Activated CD4-positive, CD25-positive, alpha-beta regulatory T cell treated with anti-CD3 and anti-CD28 coated beads, Interleukin-2, amount 50 U/mL, for 16 hours (primary cell): ENCODE data around the gene BROX.
A peak's percentile ranks its signal among the peaks of the same experiment; 100 is the strongest.
"Not testable (repeated sequence)": the region's sequence is repeated elsewhere in the genome, so short reads cannot be mapped to it uniquely, and the experiment has no call there.

Experiments used
- DNase-seq: peaks from one replicate; pipeline ENCODE4 v3.0.0-alpha.2; 2020; ENCODE audit warnings: low read depth, low spot score

BROX gene, protein sequence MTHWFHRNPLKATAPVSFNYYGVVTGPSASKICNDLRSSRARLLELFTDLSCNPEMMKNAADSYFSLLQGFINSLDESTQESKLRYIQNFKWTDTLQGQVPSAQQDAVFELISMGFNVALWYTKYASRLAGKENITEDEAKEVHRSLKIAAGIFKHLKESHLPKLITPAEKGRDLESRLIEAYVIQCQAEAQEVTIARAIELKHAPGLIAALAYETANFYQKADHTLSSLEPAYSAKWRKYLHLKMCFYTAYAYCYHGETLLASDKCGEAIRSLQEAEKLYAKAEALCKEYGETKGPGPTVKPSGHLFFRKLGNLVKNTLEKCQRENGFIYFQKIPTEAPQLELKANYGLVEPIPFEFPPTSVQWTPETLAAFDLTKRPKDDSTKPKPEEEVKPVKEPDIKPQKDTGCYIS

DNA sequence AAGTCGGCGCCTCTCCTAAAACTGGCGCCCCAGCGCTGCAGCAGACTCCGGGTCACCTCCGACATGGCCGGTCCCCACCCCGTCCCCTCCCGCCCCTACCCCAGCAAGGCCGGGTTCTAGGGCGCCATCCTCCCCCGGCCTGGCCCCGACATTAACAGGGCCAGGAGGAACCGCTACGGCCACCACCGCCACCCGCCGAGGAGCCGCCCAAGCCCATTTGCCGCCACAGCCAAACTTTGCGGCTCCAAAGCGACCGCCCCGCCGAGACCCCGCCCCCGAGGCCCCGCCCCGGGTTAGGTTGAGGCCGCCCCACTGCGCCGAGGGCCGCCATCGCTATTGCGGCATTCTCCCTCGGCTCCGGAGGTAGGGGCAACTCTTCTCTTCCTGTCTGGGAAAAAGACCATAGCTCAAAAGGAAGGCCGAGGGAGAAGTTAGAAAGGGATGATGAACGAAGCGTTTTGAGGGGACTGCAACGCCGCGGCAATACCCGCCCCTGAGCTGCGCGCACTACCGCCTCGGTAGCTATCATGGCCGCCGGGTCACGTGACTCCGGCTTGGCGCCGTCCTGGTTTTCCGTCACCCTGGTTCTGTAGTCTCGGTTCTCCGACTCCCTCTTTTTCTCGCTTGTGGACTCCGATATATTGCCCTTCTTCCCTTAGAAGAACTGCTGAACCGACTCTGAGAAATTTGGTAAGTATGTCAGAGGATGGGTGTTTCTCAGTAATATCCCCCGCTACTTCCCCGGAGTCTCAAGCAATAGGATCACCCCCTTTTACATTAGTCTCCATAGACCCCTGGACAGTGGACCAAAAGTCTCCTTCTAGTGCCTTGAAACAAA, at the start of gene BROX, which contains the start of gene AIDA:
BROX (plus strand) TSS at position 312 of the 838 bp plus-strand sequence. CDS start 3,136 bp downstream, outside the sequence.
AIDA (minus strand) TSS at position 239 of the 838 bp plus-strand sequence; CDS start at position 65, 174 bp downstream.
- DNase-seq = peak; percentile 91

- no peak for DNase-seq
Measured at GRCh38 chr1:222663431-222663934, 48.9 kb upstream of the BROX start.

GRCh38 chr1:222665964-222666363, 46.4 kb upstream of the BROX start:
- no peak for DNase-seq

- not testable (repeated sequence) for DNase-seq
Measured at GRCh38 chr1:222668184-222668583, 44.2 kb upstream of the BROX start.

DNA sequence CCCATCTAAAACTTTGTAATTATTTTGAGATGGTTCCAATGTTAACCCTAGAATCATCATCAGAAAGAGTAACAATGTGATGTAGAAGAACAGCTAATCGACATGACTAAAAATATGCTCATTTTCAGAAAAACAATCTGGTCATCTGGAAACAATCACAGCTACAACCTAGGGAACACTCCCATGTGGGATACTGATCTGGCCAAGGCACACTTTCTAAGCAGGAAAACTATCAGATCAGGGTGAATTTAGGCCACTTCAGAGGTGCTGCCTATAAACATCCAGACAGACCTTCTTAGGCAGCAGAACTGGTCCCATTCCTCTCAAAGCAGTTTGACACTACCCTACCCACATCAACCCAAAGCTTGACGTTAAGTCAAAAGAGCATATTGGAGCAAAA, 43.3 kb upstream of the BROX start:
- DNase-seq = not testable (repeated sequence)

- DNase-seq = no peak
Measured at GRCh38 chr1:222670110-222670509, 42.3 kb upstream of the BROX start.

DNA sequence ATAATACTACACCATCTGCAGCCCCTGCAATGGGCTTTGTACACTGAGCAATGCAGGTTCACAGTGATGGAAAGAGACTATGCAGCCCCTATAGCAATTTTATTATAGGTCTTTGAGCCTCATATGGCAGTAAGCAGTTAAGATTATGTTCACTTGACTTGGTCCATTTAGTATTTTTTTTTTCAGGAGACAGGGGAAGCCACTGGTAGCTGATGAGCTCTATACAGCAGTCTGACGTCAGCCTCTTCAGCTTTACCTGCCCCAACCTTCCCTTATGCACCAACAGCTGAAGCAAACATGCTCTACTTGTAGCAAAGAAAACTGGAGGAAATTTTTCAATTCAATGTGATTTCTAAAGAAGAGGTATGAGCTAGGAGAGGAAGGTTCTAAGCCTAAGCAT, 32.3 kb upstream of the BROX start:
- DNase-seq = no peak

- no peak for DNase-seq
Measured at GRCh38 chr1:222691016-222691415, 21.3 kb upstream of the BROX start.

DNA sequence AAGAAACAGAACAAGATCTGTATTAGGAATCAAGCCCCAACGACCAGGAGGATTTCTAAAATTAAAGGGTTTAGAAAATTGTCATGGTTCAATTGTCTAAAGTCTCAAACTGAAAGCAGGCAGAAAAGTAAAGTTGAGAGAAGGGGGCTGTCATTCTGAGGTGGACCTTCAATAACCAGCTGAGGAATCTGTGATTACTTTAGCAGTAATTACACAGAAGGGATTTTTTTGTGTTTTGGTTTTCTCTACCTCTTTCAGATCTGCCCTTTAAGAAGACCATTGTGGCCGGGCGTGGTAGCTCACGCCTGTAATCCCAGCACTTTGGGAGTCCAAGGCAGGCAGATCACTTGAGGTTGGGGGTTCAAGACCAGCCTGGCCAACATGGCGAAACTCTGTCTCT, 17.4 kb upstream of the BROX start:
- DNase-seq = no peak

- no peak for DNase-seq
Measured at GRCh38 chr1:222696741-222697140, 15.6 kb upstream of the BROX start.

GRCh38 chr1:222697203-222697602, 15.2 kb upstream of the BROX start:
- DNase-seq = no peak

- no peak for DNase-seq
Measured at GRCh38 chr1:222697826-222698225, 14.5 kb upstream of the BROX start.

- no peak for DNase-seq
Measured at GRCh38 chr1:222702210-222702609, 10.2 kb upstream of the BROX start.

DNA sequence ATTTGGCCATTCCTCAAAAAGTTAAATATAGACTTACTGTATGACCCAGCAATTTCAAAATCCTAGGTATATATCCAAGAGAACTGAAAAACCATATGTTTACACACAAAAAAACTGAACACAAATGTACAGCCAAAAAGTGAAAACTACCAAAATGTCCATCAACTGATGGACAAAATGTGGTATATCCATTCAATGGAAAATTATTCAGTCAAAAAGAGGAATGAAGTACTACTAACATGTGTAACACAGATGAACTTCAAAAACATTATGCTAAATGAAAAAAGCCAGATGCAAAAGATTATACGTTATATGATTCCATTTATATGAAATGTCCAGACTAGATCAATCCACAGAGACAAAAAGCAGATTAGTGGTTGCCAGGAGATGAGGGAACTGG, 8.1 kb upstream of the BROX start:
- DNase-seq = no peak

DNA sequence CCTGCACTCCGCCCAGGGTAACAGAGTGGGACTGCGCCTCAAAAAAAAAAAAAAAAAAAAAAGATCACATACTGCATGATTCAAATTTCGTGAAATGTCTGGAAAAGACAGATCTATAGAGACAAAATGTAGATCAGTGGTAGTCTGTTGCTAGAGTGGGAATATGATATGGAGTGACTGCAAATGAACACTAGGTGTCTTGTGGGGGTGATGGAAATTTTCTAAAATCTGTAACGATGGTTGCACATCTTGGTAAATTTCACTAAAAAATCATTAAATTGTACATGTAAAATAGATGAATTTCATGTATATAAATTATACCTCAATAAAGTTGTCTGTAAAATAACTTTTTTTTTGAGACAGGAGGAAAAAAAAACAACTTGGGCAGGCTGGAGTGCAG, 5.5 kb upstream of the BROX start:
- no peak for DNase-seq

GRCh38 chr1:222709700-222710153, 2.6 kb upstream of the BROX start:
- no peak for DNase-seq

- DNase-seq = peak; percentile 41
Measured at GRCh38 chr1:222711319-222712252, 778 bp upstream of the BROX start.

DNA sequence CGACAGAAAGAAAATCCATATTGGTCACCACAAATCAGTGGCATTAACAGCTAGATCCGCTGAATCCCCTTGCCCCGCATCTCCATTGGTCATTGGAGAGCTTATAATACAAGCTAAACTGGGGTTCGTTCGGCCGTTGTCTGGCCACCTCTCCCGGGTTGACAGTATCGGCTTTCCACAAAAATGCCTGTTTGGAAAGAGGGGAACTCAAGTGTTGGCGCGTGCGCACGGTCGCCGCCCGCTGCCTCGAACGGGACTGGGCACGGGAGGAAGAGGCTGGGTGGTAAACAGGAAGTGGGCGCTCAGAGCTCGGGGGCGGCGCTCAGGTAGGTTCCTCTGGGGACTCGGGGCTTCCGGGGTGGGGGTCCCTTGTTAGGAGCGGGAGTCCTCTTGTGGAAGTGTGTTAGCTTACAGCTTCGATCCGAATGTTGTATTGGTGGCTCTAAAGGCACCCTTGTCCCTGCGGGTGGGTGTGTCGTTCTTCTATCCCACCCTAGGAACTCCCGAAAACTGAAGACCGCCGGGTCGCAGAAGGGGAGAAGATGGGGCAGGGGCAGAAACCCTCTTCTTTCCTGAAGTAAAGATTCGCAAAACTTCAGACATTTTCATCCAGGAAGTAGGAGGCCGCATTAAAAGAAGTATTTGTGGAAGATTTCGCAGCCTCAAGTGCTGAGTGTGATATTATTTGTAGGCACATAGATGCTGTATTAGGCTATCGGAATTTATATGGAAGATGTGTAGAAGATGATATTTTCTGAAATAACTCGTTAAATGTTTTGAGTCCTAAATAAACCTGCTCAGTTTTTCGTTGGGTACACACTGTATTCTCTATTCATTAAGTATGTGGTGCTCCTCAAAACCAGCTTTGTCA, 962 bp downstream of the BROX start:
- DNase-seq = peak; percentile 79

- DNase-seq = no peak
Measured at GRCh38 chr1:222716393-222716792, 4.0 kb downstream of the BROX start.

DNA sequence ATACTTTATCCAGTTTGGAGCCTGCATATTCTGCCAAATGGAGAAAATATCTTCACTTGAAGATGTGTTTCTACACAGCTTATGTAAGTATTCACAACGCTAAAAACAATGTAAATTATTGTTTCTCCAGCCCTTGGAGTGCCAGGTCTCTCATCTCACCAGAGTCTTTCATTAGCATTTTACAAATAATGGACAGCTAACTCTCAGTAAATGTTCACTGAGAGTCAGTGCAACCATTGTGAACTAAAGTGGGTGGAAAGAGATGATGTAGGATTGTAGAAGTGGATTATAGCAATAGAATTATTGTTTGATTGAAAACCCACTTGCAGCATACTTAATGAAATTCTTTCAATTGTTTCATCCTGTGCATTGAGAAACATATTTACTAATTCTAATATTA, 16.4 kb downstream of the BROX start:
- no peak for DNase-seq
